Osteocyte (in vitro differentiated cells): ENCODE results near the gene KRT86. TPM values are rescaled to one million over a fixed set of nuclear protein-coding genes. Genes with fewer than 3 reads are reported as not detected.

Source experiments
- DNase-seq: peaks from one replicate; pipeline ENCODE4 v3.0.0; 2021; ENCODE audit warnings: mixed read lengths; ENCODE audit not compliant: unreplicated experiment; ENCODE audit errors: extremely low spot score
- H3K27ac Mint-ChIP-seq: one replicate; pipeline ENCODE4 v1.8.0; 2021; ENCODE audit warnings: mild to moderate bottlenecking, mixed read lengths; ENCODE audit not compliant: unreplicated experiment
- H3K27me3 Mint-ChIP-seq: one replicate; pipeline ENCODE4 v1.8.0; 2021; ENCODE audit warnings: mixed read lengths; ENCODE audit not compliant: unreplicated experiment
- H3K36me3 Mint-ChIP-seq: one replicate; pipeline ENCODE4 v1.8.0; 2021; ENCODE audit warnings: mixed read lengths; ENCODE audit not compliant: unreplicated experiment
- H3K4me1 Mint-ChIP-seq: one replicate; pipeline ENCODE4 v1.8.0; 2021; ENCODE audit warnings: mixed read lengths; ENCODE audit not compliant: unreplicated experiment
- H3K4me3 Mint-ChIP-seq: one replicate; pipeline ENCODE4 v1.8.0; 2021; ENCODE audit warnings: mild to moderate bottlenecking, moderate library complexity, mixed read lengths; ENCODE audit not compliant: unreplicated experiment
- H3K9me3 Mint-ChIP-seq: one replicate; pipeline ENCODE4 v1.8.0; 2021; ENCODE audit warnings: mixed read lengths; ENCODE audit not compliant: unreplicated experiment
- CTCF ChIP-seq: fragments of 200-600 bp; sonication (generic); IDR thresholded peaks from 2 replicates; pipeline ENCODE4 v1.5.0; 2021; ENCODE audit warnings: antibody characterized with exemption, mild to moderate bottlenecking, moderate library complexity
- total RNA-seq: library from RNA; stranded (reverse); gene quantifications from 2 replicates; pipeline ENCODE4 v1.2.1, GENCODE V29; 2021

Gene KRT86
- total RNA-seq, 1 donor from 2014 or later = 0.24 TPM

GRCh38 chr12:52232203-52232673 is 42.2 kb upstream of the KRT86 start:
- H3K27ac Mint-ChIP-seq = peak overlapping the region; percentile 94
- DNase-seq = no peak
- no peaks in the 10 kb centered on the region for H3K27me3 Mint-ChIP-seq
- no peaks in the 10 kb centered on the region for H3K9me3 Mint-ChIP-seq
- H3K4me3 Mint-ChIP-seq = peak overlapping the region; percentile 77
- no peaks in the 10 kb centered on the region for H3K36me3 Mint-ChIP-seq
- no peak for TF ChIP-seq CTCF
- peaks cover 61% of the 10 kb centered on the region for H3K4me1 Mint-ChIP-seq

GRCh38 chr12:52232674-52233461 is 41.6 kb upstream of the KRT86 start, which contains the start of gene KRT7:
TSS of gene KRT7 (plus strand) at chr12:52233243. CDS start at chr12:52233297, 54 bp downstream.
- TF ChIP-seq CTCF = peak; percentile 6
- H3K9me3 Mint-ChIP-seq = no peaks in the 10 kb centered on the region
- peak within 1 kb of the TSS; percentile 94 for H3K27ac Mint-ChIP-seq
- peak within 1 kb of the TSS; percentile 77 for H3K4me3 Mint-ChIP-seq
- peaks cover 68% of the 10 kb centered on the region for H3K4me1 Mint-ChIP-seq
- no peak for DNase-seq
- H3K36me3 Mint-ChIP-seq = no peaks in the 10 kb centered on the region
- H3K27me3 Mint-ChIP-seq = no peaks in the 10 kb centered on the region

GRCh38 chr12:52233462-52234207 is 40.8 kb upstream of the KRT86 start:
- no peak for TF ChIP-seq CTCF
- no peaks in the 10 kb centered on the region for H3K36me3 Mint-ChIP-seq
- H3K27me3 Mint-ChIP-seq = no peaks in the 10 kb centered on the region
- H3K9me3 Mint-ChIP-seq = no peaks in the 10 kb centered on the region
- no peak for DNase-seq
- H3K27ac Mint-ChIP-seq = peak overlapping the region; percentile 89
- H3K4me3 Mint-ChIP-seq = peak overlapping the region; percentile 77
- H3K4me1 Mint-ChIP-seq = peaks cover 72% of the 10 kb centered on the region

- Mint-ChIP-seq H3K4me3 (peak overlapping the region; percentile 47), H3K36me3 (no peaks in the 10 kb centered on the region), H3K9me3 (no peaks in the 10 kb centered on the region), H3K27me3 (no peaks in the 10 kb centered on the region), H3K4me1 (peaks cover 77% of the 10 kb centered on the region), H3K27ac (peak overlapping the region; percentile 75)
- no peak for TF ChIP-seq CTCF
- no peak for DNase-seq
Observed at GRCh38 chr12:52234223-52234810, 40.1 kb upstream of the KRT86 start.
